PFSK-1 (cell line): ENCODE results near the gene ZNF679.

ENCODE experiments used
- FOXP2 ChIP-seq: optimal IDR thresholded peaks from 2 replicates; pipeline ENCODE3; 2011; ENCODE audit warnings: borderline replicate concordance, control low read depth, inconsistent platforms; ENCODE audit not compliant: insufficient read depth; ENCODE audit errors: extremely low read length, extremely low read depth
- POLR2AphosphoS5 ChIP-seq: IDR thresholded peaks from 2 replicates; pipeline ENCODE4 v1.6.1; 2012; ENCODE audit warnings: low read depth, mild to moderate bottlenecking, control low read depth, low read length, moderate library complexity
- REST ChIP-seq, 2 experiments: IDR thresholded peaks; 2 replicates each; pipeline versions ENCODE4 v1.6.1 to v1.8.0; 2011 to 2012; ENCODE audit warnings: low read depth in 2 of 2, low read length in 2 of 2, control low read depth in 1 of 2, inconsistent platforms in 1 of 2, mild to moderate bottlenecking in 1 of 2, moderate library complexity in 1 of 2; ENCODE audit not compliant: insufficient read depth in 1 of 2
- SIN3A ChIP-seq: IDR thresholded peaks from 2 replicates; pipeline ENCODE4 v1.6.1; 2012; ENCODE audit warnings: mild to moderate bottlenecking, low read length, moderate library complexity, borderline replicate concordance; ENCODE audit not compliant: insufficient read depth
- TAF1 ChIP-seq: IDR thresholded peaks from 2 replicates; pipeline ENCODE4 v1.6.1; 2012; ENCODE audit warnings: low read length, control low read depth, borderline replicate concordance; ENCODE audit not compliant: insufficient read depth

The ZNF679 gene

DNA sequence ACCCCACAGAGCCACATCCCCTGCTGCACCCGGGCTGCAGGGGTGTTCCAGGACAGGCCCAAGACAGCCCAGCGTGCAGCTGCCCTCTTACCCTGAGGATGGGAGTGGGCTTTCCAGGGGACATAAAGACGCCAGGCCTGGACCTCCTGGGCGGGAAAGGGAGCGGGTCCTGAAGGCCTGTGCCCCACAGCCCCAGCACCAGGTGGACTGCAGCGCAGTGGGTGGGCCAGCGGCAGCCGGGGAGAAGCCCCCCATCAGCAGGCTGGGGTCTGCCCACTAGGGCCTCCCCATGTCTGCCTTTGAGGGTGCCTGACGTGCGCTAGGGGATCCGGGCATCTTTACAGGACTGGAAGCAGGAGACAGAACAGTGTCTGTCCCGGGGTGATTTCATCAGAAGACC lies 43.9 kb upstream of the ZNF679 start:
- no peak for TF ChIP-seq SIN3A
- no peak for TF ChIP-seq TAF1
- TF ChIP-seq FOXP2, result no peak
- no peak for TF ChIP-seq POLR2AphosphoS5
- no peak for TF ChIP-seq REST (IDR thresholded peaks at IDR 0.05; ENCODE audit: insufficient read depth in 1 of 2, low read depth in 2 of 2, low read length in 2 of 2)

- TF ChIP-seq TAF1 (no peak), SIN3A (no peak), POLR2AphosphoS5 (no peak), REST (IDR thresholded peaks at IDR 0.05; ENCODE audit: insufficient read depth in 1 of 2, low read depth in 2 of 2, low read length in 2 of 2) (no peak), FOXP2 (no peak)
Observed at GRCh38 chr7:64187408-64187807, 40.9 kb upstream of the ZNF679 start.

GRCh38 chr7:64192148-64192704 lies 36.0 kb upstream of the ZNF679 start:
- TF ChIP-seq POLR2AphosphoS5, result no peak
- no peak for TF ChIP-seq TAF1
- no peak for TF ChIP-seq REST (IDR thresholded peaks at IDR 0.05; ENCODE audit: insufficient read depth in 1 of 2, low read depth in 2 of 2, low read length in 2 of 2)
- TF ChIP-seq FOXP2, result no peak
- no peak for TF ChIP-seq SIN3A

DNA sequence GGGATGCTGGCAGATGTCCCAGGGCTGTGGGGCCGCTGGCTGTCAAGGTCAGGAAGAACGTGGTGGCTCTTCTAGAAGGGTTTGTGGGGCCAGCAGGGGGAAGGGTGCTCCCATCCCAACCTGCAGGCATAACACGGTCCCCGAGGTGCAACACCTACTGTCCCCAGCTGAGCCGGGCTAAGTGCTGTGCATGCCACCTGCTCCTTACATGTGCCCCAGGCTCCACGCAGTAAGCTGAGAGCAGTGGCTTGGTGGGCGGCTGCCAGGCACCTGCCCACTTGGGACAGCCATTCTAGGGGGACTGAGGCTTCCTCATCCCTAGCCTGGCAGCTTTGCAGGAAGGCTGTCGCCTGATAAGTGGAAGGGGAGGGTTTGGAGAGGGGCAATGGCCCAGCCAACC lies 35.5 kb upstream of the ZNF679 start:
- TF ChIP-seq REST (IDR thresholded peaks at IDR 0.05; ENCODE audit: insufficient read depth in 1 of 2, low read depth in 2 of 2, low read length in 2 of 2), result no peak
- TF ChIP-seq TAF1, result no peak
- no peak for TF ChIP-seq SIN3A
- no peak for TF ChIP-seq POLR2AphosphoS5
- no peak for TF ChIP-seq FOXP2

DNA sequence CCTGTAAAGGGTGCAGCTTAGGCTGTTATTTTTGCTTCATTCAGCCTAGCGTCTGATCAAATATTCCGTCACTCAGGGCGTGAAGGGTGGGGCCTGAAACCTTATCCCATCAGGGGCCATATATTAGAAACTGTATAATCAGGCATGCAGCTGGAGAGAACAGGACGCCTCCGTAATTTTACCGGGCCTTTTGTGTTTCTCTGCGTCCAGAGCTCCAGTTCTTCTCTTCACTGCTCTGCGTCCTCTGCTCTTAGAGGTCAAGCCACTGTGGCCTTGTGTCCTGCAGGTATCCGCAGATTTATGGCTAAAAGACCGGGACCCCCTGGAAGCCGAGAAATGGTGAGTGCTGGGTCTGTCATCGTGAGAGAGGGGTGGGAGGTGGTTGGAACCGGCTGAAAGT lies 21.4 kb upstream of the ZNF679 start, which contains the start of gene ZNF735:
Gene ZNF735 (plus strand): TSS at position 301 of the 400 bp plus-strand sequence. CDS start 0 bp downstream, at position 301.
- no peak for TF ChIP-seq TAF1
- TF ChIP-seq POLR2AphosphoS5, result no peak
- TF ChIP-seq SIN3A, result no peak
- TF ChIP-seq REST (IDR thresholded peaks at IDR 0.05; ENCODE audit: insufficient read depth in 1 of 2, low read depth in 2 of 2, low read length in 2 of 2), result no peak
- no peak for TF ChIP-seq FOXP2
